Retina (tissue), 1 donor: ENCODE results near the gene ZBTB7A.

ENCODE experiments used
- DNase-seq: peaks from one replicate; pipeline ENCODE4 v3.0.0-alpha.2; 2016

ZBTB7A gene

DNA sequence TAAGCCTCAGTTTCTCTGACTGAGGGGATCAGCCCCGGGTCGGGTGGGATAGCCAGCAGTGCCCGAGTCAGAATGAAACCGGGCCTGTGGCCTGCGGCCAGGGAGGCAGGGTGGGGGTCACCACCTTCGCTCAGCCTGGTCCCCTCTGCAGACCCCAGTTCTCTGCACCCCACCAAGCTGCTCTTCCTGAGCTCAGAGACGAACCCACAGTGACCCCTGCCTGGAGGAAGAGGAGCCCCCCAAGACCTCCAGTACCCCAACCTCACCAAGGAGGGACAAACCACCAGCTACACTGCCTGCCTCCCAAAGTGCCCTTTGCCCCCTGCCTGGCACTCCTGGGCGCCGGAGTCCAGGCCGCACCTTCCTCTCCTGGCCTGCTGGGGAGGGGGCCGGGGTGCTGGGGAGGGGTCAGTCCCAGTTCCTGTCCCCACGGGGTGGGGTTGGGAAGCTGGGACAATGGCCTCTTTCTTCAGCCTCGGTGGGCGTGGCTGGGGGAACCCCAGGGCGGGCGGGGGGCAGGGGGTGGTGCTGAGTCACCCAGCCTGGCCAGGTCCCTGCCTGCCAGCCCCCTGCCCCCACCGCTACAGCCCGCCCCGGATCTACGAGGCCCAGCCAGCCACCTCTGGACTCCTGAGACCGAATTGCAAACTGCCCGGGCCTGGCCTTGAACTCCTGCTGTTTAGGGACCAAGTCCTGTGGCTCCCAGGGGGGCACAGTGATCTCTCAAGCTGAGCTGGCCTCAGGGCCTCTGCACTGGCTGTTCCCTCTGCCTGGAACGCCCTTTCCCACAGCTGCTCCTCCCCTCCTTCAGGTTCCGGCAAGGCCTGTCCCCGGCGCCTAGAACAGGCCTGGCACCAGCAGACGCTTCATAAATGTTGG lies 14.3 kb downstream of the ZBTB7A start:
- DNase-seq = no peak

DNA sequence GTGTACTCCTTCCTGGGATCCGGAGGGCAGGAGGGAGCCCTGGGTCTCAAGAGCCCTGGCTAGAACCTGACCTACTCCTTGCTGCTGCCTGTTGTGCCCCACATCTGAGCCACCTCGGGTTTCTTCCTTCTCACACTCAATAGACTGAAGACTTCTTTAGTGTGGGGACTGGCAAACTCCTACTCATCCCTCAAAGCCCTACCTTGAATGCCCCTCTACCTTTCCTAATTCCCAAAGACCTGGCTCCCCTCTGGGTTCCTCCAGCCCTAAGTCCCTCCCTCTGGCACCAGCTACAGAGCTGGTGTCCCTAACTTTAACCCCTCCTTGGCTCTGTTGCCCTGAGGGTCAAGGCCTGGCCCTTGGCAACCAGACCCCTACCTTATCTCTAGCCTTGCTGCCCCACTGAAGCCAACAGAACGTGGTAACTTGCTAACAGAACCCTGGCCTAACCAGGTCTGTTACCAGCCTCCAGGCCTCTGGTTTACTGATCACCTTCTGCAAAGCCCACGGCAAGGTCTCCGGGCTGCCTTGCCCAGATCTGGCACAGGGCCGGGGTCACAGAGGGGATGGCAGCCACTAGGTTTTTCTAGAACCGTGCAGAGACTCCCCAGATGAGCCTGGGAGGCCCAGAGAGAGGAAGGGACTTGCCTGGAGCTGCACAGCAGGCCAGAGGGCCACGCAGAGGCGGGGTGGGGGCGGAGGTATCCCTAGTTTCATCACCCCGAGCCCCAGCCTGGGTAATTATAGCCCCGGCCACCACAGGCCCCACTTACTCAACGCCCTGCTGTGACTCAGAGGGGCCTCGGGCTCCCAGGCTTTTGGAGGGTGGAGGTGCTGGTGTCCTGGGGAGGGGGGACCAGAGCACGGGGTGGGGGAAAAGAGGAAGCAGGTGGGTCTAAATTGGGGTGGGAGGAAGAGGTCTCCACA lies 15.3 kb downstream of the ZBTB7A start:
- no peak for DNase-seq

DNA sequence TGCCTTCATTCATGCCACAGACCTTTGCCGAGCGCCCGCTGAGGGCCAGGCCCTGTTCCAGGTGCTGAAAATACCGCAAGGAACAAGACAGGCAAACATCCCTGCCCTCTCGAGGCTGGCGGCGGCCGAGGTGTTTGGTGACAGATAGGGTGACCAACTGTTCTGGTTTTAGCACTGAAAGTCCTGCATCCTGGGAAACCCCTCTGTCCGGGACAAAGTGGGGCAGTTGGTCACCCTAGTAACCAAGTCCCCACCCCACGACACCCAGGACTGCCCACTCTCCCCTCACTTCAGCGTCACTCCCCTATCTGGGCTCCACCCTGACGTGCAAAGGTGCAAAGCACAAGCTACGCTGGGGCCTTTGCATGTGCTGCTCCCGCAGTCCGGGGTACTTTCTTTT lies 17.3 kb downstream of the ZBTB7A start:
- DNase-seq = no peak

DNA sequence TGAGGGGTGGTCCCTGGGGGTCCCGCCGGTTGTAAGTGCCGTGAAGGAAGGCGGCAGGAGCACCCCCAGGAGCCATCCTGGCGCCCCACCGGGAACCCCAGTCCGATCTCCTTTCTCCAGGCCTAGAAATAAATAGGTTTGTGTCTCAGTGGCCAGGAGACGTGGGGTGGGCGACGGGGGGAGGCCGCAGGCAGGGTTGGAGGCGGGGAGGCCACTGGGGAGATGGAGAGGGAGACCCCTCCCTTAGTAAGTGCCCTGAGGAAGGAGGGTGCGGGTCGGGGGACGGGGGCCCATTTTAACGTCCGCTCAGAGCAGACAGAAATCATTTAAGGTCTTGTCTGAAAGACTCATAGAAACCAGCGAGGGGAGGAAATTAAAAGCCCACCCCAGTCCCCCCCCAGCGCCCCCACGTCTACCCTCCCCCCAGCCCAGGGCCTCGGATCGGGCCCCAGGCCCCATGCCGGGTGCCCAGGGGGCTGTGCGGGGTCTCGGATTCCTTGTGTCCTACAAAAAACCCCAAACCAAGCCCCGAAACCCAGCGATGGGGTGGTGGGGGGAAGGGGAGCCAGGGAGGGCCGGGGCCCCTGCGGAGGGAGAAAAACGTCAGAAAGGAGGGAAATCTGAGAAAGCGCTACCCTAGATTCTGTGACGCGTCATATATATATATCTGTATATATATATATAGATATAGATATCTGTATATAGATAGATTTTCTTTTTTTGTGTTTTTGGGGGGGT lies 19.6 kb downstream of the ZBTB7A start:
- no peak for DNase-seq

DNA sequence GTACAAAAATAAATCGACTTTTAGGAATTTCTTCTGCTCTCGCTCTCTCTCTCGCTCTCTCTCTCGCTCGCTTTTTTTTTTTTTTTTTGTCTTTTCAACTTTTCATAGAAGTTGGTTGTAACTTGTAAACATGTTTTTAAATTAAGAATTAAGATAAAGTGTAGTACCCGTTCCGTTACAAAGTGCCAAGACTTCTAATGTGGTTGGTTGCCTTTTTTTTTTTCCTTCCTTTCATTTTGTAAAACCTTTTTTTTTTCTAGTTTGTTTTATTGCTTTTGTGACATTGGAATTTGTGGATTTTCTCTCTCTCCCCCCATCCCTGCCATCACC lies 20.4 kb downstream of the ZBTB7A start:
- DNase-seq = no peak

DNA sequence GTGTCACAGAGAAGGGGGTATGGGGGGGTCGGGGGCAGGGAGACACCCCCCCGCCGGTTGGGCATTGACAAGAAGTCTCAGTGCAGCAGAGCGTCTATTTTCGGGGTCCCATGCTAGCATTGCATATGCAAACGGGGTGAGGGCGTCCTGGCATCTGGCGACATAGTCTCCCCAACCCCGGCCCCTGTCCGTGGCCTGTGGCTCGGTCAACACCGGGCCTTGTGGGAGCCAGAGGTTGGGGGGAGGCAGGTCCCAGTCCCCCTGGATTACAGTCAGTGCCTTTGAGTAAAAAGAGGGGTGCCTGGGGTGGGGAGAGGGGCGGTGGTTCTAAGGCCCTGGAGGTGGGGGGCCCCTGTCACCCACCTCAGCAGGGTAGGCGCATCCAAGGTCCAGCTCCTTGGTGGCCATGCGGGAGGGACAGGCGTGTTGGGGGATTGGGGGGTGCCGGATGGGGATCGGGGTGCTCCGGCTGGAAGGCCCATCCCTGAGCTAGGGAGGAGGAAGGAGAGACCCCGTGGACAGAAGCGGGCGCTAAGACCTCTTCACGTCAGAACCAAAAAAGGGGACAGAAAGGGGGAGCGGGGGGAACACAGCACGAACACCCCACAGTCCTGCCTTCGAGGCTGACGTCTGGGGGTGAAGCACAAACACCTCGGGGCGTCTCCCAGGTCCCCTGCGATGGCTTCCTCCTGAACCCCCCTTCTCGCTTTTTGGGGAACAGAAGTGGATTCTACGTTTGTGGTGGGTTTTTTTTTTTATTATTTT lies 20.9 kb downstream of the ZBTB7A start:
- DNase-seq = no peak

DNA sequence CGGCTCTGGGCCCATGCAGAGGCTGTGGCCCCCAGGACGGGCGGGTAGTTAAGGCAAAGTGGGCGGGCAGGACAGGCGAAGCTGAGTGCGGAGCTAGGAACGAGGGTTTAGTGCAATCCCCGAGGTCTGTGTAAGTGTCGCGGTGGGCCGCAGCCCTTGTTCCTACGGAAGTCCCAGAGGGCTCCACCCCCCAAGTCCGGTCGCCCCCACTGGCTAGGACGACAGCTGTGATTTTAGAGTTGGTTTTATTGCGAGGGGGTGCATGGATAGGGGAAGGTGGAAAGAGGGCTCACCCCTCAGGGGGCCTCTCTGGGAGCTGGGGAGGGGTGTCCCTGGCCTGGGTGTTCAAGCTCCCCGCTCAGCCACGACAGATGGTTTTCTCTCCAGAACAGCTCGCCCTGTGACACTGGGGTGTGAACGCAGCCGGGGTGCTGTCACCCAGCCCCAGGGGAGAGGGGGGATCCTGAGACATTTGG lies 21.7 kb downstream of the ZBTB7A start:
- no peak for DNase-seq

DNA sequence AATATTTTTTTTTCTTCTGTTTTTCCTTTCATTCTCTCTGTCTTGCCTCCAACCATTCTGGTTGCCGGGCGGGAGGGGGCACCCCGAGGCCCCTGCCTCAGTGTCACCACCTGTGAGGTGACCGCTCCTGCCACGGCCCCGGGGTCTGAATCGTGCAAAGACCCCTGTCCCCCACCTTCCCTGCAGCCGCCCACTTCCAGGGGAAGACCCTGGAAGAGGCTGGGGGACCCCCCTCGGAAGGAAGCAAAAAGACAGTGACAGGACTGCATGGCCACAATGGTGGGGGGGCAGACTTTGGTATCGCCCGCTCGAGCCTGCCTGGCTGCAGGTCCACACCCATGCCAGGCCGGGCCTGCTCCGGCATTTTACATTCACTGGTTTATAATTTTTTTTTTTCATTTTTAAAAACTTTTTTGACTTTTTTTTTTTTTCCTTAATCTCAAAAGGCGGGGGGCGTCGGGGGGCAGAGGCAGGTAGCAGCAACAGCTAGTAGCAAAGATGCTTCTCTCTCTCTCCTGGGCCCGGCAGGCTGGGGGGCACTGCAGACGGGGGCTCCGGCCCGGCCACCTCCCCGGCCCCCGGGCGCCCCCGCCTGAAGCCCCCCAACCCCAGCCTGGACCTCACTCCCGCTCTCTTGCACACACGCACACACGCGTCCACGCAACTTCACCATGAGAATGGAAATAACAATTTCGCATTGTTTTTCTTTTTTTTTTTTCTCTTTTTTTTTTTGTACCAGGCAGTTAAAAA lies 22.6 kb downstream of the ZBTB7A start:
- no peak for DNase-seq

DNA sequence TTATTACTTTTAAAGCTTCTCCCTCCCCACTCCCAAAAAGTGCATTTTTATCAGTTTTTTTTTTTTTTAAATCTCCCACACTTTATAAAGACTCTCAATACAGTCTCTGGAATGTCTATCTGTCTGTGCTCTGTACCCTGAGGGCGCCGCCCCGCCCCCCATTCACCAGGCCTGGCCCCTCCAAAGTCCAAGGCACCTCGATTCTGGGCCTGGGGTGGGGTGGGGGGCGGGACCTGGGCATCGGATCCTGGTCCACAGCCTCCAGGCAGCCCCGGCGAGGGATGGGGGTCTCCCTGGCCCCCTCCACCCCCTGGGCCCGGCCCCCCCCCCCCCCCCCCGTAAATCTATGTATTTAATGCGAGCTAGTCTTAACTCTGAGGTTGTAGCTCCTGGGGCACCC lies 23.3 kb downstream of the ZBTB7A start:
- no peak for DNase-seq

DNA sequence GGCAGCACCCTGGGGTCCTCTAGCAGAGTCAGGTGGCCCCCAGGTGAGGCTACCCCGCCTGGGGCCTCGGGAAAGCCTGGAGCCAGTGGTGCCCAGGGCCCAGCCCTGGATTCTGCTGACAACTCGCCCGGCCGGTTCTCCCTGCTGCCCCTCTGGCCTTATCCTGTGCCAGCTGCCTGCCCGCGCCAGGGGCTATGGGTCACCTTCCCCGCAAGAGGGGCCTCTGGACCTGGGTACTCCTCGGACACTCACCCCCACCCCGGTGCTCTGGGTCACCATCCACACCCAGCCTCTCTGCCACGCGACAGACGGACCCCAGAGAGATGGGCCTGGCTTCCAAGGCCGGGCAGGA lies 24.0 kb downstream of the ZBTB7A start:
- DNase-seq = no peak

DNA sequence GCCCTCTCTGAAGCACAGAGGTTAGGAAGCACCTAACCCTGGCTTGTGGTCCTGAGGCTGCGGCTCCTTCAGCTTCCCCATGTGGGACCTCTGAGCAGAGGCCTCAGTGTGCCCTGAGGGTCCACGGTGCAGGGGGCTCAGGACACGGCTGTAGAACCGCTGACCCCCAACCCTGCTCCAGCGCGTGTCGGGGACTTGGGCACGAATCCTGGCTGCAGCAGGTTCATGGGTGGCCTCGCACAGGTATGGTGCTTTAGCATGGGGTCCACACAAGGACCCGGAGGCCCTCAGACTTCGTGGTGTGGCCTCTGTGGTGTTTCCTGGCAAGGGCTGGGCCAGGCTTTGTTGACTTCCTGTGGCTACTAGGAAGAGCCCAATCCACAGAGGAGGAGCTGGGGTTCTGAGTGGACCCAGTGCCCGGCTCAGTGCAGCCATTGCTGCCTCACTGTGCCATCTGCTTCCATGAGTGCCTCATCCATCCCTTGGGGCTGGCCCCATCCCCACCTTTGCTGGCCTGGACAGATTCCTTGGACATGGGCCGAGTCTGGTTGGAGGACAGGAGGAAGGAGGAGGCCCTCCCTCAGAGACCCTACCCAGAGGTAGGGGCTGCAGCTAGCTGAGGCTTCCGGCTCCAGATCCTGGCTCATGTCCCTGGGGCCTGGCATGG lies 24.5 kb downstream of the ZBTB7A start:
- DNase-seq = no peak

DNA sequence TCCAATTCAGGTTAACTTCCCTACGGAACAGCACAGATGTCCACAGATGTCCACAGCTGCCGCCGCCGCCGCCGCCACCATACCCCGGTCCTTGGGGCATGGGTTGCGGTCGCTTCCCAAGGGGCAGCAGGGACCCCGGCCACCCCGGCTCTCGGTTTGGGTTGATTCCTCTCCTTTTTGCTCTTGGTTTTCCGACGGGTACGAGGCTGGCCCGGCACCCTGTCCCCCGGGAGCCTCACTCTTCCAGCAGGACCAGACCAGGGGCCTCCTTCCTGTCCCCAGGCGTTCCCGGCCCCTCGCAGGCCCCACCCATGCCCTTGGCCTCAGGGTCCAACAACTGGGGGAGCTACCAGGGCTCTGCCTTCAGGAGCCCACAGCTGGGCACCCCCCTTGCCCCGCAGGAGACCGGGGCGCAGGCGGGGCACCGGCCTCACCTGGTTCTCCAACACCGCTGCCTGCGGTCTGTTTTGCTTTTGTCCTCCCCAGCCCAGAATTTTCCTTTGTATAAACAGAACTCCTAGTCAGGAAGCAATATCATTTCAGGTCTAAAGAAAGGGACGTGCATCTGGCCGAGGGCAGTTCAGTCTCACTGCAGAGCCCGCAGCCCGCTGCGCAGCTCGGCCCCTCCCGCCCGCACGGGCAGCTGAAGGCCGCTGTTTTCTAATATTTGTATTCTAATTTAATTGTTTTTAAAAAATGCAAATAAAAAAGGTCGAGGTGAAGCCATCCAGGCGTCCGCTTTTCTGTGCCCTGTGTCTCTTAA lies 27.9 kb downstream of the ZBTB7A start:
- DNase-seq = no peak

DNA sequence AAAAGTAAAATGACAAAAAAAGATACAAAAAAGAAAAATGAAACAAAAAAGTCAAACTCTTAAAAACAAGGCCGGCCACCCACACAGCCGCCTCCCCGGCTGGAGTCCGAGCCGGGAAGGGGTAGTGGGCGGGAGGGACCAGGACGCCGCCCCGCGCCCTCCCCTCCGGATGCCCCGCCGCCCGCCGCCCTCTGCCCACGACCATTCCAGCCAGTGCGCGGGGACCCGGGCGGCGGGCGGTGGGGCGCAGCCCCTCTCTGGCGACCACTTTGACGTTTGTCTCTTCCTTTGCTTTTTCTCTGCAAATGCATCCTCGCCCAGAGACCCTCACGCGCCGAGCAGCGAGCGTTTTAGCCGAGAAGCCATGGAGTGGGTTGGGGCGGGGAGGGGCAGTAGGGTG lies 28.6 kb downstream of the ZBTB7A start:
- no peak for DNase-seq

DNA sequence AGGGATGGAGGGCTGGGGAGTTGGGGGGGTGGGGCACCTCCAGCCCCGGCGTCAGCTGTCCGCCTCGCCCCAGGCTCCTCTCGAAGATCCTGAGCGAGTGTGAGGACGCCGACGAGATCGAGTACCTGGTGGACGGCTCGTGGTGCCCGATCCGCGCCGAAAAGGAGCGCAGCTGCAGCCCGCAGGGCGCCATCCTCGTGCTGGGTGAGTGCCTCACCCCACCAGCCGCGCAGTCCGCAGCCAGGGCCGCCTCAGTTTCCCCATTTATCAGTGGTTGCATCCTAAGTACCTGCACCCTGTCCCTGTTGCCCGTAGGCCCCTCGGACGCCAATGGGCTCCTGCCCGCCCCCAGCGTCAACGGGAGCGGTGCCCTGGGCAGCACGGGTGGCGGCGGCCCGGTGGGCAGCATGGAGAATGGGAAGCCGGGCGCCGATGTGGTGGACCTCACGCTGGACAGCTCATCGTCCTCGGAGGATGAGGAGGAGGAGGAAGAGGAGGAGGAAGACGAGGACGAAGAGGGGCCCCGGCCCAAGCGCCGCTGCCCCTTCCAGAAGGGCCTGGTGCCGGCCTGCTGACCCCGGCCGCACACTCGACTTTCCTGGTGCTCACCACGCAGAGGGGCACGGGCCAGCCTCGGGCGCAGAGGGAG lies 29.3 kb downstream of the ZBTB7A start:
- DNase-seq = no peak

DNA sequence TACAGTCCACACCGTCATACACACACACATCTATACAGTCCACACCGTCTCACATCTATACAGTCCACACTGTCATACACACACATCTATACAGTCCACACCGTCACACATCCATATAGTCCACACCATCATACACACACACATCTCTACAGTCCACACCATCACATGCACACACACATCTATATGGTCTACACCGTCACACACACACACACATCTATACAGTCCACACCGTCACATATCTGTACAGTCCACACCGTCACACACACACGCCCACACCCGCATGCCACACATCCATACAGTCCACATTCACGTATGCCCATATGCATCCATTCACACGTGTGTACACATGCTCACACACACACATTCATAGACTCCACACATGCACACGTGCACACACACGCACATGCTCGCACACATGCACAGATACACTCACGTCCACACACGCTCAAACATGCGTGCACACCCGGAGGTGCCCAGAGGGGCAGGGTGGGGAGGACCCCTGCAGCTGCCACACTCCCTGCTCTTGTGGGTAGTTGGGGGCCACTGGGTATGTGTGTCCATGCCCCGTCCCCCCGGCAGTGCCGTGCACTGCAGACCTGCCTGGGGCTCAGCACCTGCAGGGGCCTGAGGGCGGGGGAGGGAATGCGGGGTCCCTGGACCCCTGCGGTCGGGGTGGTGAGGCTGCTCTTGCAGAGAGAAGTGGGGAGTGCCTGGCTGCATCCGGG lies 30.0 kb downstream of the ZBTB7A start:
- no peak for DNase-seq

DNA sequence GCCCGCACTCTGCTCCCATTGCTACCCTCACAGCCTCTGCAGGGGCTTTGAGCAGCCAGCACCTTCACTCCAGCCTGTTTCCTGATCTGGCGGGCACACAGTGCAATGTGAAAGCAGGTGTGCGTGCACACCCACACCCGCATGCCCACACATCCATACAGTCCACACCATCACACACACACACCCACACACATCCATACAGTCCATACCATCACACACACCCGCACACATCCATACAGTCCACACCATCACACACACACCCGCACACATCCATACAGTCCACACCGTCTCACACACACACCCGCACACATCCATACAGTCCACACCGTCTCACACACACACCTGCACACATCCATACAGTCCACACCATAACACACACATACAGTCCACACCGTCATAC lies 31.1 kb downstream of the ZBTB7A start:
- DNase-seq = no peak

DNA sequence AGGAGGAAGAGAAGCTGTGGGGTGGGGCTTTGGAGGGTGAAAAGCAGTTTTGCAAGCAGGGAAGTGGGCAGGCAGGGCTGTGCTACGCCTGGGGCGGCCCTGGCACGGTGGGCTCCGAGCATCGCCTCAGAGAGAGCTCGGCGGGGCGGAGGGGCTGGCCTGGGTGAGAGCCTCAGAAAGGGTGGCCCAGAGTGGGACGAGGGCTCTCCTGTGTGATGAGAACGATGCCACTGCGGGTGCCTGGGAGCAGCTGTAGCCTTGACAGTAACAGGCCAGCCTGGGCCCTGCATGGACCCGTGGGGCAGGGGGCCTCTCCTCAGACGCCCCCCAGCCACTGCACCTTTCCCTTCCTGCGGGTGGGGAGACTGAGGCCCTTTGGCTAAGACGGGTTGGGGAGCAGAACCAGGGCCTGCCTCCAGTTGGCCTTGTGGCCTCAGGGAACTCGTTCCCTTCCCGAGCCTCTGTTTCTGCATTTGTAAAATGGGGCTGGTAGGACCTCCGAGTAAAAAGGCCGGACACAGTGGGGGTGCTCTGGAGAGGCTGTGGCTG lies 31.6 kb downstream of the ZBTB7A start:
- no peak for DNase-seq

DNA sequence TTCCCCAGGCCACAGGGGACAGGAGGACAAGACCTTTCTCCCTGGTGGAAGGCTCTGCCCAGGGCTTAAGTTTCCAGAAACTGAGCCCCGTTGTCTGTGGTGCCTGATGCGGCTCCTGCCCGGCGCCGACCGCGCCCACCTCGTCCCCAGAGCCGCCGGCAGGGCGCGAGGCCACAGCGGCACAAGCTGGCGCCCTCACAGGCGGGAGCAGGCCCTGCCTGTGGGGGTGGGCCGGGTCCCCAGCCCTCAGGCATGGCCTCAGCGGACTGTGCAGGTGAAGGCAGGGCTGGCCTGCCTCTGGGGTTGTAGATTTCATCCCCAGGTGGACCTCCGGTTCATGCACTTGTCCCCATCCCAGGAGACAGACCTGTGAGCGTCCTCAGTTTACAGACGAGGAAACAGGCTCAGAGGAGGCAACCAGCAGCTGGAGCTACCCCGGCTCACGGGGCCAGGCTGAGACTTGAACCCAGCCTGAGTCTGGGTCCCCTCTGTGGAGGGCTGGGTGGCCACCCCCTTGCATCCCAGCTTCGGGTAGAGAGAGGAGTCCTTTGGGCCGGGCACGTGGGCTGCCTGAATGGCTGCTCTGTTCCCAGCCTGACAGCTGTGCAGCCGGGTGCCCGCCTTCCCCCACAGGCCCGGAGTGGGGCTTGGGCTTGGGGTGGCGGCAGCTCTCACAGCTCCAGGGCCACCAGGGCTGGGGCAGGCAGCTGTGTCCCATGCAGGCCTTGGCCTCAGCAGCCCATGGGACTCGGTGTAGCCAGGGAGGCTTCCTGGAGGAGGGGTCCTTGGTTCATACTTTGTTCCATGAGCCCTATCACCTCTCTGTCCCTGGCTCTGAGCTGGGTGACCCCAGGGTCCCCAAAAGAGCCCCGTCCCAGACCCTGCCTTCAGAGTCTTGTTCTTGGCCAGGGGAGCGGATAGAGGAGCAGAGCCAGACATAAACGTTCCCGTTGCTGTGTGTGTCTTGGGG lies 32.4 kb downstream of the ZBTB7A start:
- DNase-seq = no peak
